Stimulated activated memory B cell treated with anti-CD40 and anti-IgM and Interleukin-4, amounts not matched to agents 10 μg/mL and 1 μg/mL and 100 μg/mL, for 72 hours (primary cell): Measurements from ENCODE around the gene BBS4.
"Not testable (repeated sequence)": the region's sequence is repeated elsewhere in the genome, so short reads cannot be mapped to it uniquely, and the experiment has no call there.

ENCODE experiments used
- ATAC-seq: fragments of 150-1000 bp; cut with Tn5 transposase; 2 replicates; pipeline ENCODE4 v1.10.0; 2021
- H3K27ac Mint-ChIP-seq: one replicate; pipeline ENCODE4 v1.8.0; 2022; ENCODE audit warnings: mild to moderate bottlenecking, mixed read lengths
- H3K27me3 Mint-ChIP-seq: one replicate; pipeline ENCODE4 v1.8.0; 2022; ENCODE audit warnings: mixed read lengths
- H3K36me3 Mint-ChIP-seq: one replicate; pipeline ENCODE4 v1.8.0; 2022; ENCODE audit warnings: mixed read lengths
- H3K4me1 Mint-ChIP-seq: one replicate; pipeline ENCODE4 v1.8.0; 2022; ENCODE audit warnings: mixed read lengths
- H3K4me3 Mint-ChIP-seq: one replicate; pipeline ENCODE4 v1.8.0; 2022; ENCODE audit warnings: mild to moderate bottlenecking, moderate library complexity, mixed read lengths
- H3K9me3 Mint-ChIP-seq: one replicate; pipeline ENCODE4 v1.8.0; 2022; ENCODE audit warnings: mixed read lengths

BBS4 gene

DNA sequence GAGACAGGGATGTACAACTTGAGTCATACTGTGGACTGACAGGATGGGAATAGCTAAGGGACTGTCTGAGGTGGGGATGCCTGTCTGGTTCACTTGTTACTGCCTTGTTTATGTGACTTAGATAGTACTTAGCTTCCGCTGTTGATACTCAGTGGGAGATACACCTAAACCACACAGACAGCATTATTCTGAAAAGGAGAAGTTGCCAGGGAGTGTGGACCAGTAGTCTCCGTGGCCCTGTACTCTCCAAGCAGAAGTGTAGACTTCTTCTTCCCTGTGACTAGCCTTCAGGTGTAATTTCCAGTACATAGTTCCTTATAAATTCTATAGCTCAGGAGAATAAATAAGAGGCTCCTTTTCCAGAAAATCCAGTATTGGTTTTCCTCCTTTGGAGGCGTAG is 5.1 kb upstream of the BBS4 start:
- Mint-ChIP-seq H3K27ac (no peak overlapping the region), H3K4me3 (no peak overlapping the region)
- peak; percentile 49 for ATAC-seq

DNA sequence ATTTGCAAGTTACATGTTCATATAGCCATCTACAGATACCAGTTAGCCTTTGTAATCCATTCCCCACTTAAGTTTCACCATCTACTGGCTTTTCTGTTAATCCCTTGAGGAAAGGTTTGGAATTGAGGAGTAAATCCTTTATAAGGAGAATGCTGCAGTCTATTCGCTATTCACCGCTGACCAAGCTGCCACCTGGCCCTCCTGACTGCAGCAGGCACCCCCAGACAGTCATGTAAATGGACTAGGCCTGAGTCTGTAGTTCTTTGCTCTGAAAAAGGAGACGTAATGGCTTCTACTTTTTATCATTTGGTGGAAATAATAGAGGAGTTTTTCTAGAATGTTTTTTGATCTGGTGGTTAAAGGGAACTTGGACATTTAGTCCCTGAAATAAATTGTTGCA is 3.2 kb upstream of the BBS4 start:
- H3K4me1 Mint-ChIP-seq: peaks cover 12% of the 10 kb centered on the region
- no peak overlapping the region for H3K4me3 Mint-ChIP-seq
- peaks cover 9% of the 10 kb centered on the region for H3K27me3 Mint-ChIP-seq
- ATAC-seq: no peak
- no peaks in the 10 kb centered on the region for H3K9me3 Mint-ChIP-seq
- H3K36me3 Mint-ChIP-seq: no peaks in the 10 kb centered on the region
- no peak overlapping the region for H3K27ac Mint-ChIP-seq

More for the DNA sequence above, 5.1 kb upstream of the BBS4 start:
- H3K9me3 Mint-ChIP-seq: no peaks in the 10 kb centered on the region
- peaks cover 19% of the 10 kb centered on the region for H3K27me3 Mint-ChIP-seq
- peaks cover 7% of the 10 kb centered on the region for H3K4me1 Mint-ChIP-seq
- H3K36me3 Mint-ChIP-seq: no peaks in the 10 kb centered on the region

DNA sequence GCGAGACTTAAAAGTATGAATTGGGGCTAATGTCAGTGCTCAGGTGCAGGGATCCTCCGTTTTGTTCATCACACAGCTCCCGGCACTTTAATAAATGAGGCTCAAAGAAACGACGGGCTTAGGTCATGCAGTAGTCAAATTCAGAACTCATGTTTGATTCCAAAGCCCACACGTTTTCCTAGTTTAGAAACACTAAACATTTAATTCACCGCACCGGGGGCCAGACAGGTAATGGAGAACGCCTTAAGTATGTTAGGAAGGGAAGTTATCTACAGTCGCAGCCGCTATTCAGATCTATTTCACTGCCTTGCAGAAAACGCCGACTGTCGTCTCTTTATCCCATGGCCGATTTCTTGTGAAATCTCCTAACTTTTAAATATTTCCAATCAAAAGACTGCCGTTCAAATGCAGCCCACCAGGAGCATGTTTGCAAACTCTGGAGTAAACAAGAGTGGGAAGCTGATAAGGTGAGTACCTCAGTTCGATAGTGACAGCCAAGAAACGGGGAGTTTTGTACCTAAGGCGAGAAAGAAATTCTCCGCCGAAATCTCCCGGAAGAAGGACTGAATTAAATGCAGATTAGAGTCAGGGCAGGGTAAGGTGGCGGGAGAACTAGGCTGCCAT is 594 bp upstream of the BBS4 start:
- Mint-ChIP-seq H3K4me3 (peak overlapping the region; percentile 91), H3K9me3 (no peaks in the 10 kb centered on the region), H3K36me3 (no peaks in the 10 kb centered on the region), H3K27ac (peak overlapping the region; percentile 93), H3K4me1 (peaks cover 12% of the 10 kb centered on the region), H3K27me3 (no peaks in the 10 kb centered on the region)
- no peak for ATAC-seq

DNA sequence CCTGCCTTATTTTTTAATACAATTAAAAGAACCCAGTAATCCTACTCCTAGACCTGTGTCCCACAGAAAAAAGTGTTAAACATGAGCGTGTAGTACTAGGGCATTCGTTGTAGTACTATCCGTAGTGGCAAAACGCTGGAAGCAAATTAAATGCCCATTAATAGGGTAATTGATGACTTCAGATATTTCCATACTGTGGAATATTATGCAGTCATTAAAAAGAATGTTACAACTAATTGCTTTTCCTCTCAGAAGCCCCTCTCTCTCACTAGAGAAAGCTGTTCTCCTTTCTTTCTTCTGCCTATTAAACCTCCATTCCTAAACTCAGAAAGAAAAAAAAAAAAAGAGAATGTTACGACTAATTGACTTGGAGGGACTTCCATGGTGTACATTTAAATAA is 2.7 kb downstream of the BBS4 start:
- no peak overlapping the region for H3K27ac Mint-ChIP-seq

DNA sequence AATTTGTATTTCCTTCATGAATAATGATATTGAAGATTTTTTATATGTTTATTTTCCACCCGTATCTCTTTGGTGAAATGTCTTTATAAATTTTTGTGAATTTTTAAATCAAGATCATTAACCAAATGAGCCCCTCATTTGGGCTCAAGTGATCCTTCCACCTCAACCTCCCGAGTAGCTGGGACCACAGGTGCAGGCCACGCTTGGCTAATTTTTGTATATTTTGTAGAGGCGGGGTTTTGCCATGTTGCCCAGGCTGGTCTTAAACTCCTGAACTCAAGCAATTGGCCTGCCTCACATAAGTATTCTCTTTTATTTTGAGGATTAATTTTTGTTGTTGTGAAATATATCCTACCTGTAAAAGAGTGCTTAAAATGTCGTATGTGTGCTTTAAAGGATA is 4.9 kb downstream of the BBS4 start:
- H3K4me1 Mint-ChIP-seq: peaks cover 17% of the 10 kb centered on the region
- no peaks in the 10 kb centered on the region for H3K27me3 Mint-ChIP-seq
- ATAC-seq: no peak
- no peak overlapping the region for H3K27ac Mint-ChIP-seq
- H3K36me3 Mint-ChIP-seq: peaks cover 5% of the 10 kb centered on the region
- H3K4me3 Mint-ChIP-seq: no peak overlapping the region
- H3K9me3 Mint-ChIP-seq: no peaks in the 10 kb centered on the region

More for the DNA sequence above, 2.7 kb downstream of the BBS4 start:
- Mint-ChIP-seq H3K9me3 (no peaks in the 10 kb centered on the region), H3K4me1 (peaks cover 12% of the 10 kb centered on the region), H3K4me3 (no peak overlapping the region), H3K27me3 (no peaks in the 10 kb centered on the region), H3K36me3 (no peaks in the 10 kb centered on the region)
- no peak for ATAC-seq

GRCh38 chr15:72698938-72699337 is 12.9 kb downstream of the BBS4 start:
- Mint-ChIP-seq H3K4me3 (no peak overlapping the region), H3K27ac (no peak overlapping the region), H3K27me3 (no peaks in the 10 kb centered on the region), H3K36me3 (peaks cover 12% of the 10 kb centered on the region), H3K4me1 (peaks cover 9% of the 10 kb centered on the region), H3K9me3 (no peaks in the 10 kb centered on the region)
- ATAC-seq: no peak

DNA sequence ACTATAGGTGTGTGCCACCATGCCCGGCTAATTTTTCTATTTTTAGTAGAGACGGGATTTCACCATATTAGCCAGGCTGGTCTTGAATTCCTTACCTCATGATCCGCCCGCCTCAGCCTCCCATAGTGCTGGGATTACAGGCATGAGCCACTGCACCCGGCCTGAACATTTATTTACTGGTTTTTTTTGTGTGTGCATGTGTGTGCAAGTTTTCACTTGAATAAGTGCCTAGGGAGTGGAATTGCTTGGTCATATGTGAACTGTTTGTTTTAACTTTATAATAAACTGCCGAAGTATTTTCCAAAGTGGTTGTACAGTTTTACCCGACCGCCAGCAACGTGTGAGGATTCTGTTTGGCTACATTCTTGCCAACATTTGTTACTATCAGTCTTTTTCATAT is 14.1 kb downstream of the BBS4 start:
- Mint-ChIP-seq H3K9me3 (no peaks in the 10 kb centered on the region), H3K4me3 (no peak overlapping the region), H3K27ac (no peak overlapping the region), H3K4me1 (peaks cover 4% of the 10 kb centered on the region), H3K36me3 (peaks cover 12% of the 10 kb centered on the region), H3K27me3 (no peaks in the 10 kb centered on the region)
- no peak for ATAC-seq

GRCh38 chr15:72706266-72706665 is 20.3 kb downstream of the BBS4 start:
- Mint-ChIP-seq H3K9me3 (no peaks in the 10 kb centered on the region), H3K27ac (no peak overlapping the region), H3K4me3 (no peak overlapping the region), H3K27me3 (no peaks in the 10 kb centered on the region), H3K36me3 (peaks cover 14% of the 10 kb centered on the region), H3K4me1 (no peaks in the 10 kb centered on the region)
- no peak for ATAC-seq

DNA sequence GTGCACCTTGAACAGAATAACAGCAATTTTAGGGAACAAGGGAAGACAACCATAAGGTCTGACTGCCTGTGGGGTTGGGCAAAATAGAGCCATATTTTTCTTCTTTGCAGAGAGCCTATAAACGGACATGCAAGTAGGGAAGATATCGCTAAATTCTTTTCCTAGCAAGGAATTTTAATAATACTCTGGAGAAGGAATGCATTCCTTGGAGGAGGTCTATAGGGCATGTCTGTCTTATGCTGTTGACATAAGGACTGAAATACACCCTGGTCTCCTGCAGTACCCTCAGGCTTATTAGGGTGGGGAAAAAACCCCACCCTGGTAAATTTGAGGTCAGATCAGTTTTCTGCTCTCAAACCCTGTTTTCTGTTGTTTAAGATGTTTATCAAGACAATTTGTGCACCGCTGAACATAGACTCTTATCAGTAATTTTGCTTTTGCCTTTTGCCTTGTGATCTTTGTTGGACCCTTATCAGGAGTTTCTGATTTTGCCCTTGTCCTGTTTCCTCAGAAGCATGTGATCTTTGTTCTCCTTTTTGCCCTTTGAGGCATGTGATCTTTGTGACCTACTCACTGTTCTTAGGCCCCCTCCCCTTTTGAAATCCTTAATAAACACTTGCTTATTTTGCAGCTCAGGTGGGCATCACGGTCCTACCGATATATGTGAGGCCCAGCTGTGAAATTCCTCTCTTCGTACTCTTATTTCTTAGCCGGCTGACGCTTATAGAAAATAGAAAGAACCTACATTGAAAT is 22.7 kb downstream of the BBS4 start:
- H3K27me3 Mint-ChIP-seq, H3K4me3 Mint-ChIP-seq, H3K9me3 Mint-ChIP-seq, ATAC-seq, H3K4me1 Mint-ChIP-seq, H3K27ac Mint-ChIP-seq: not testable (repeated sequence)
- peaks cover 20% of the 10 kb centered on the region for H3K36me3 Mint-ChIP-seq

GRCh38 chr15:72722071-72722696 is 36.2 kb downstream of the BBS4 start:
- H3K4me3 Mint-ChIP-seq: no peak overlapping the region
- H3K4me1 Mint-ChIP-seq: no peaks in the 10 kb centered on the region
- no peaks in the 10 kb centered on the region for H3K27me3 Mint-ChIP-seq
- no peaks in the 10 kb centered on the region for H3K9me3 Mint-ChIP-seq
- no peak overlapping the region for H3K27ac Mint-ChIP-seq
- no peak for ATAC-seq
- peaks cover 27% of the 10 kb centered on the region for H3K36me3 Mint-ChIP-seq

- ATAC-seq: no peak
- Mint-ChIP-seq H3K36me3 (peaks cover 10% of the 10 kb centered on the region), H3K4me3 (no peak overlapping the region), H3K9me3 (no peaks in the 10 kb centered on the region), H3K27ac (no peak overlapping the region), H3K4me1 (no peaks in the 10 kb centered on the region), H3K27me3 (no peaks in the 10 kb centered on the region)
Observed at GRCh38 chr15:72724028-72724427, 38.0 kb downstream of the BBS4 start.

DNA sequence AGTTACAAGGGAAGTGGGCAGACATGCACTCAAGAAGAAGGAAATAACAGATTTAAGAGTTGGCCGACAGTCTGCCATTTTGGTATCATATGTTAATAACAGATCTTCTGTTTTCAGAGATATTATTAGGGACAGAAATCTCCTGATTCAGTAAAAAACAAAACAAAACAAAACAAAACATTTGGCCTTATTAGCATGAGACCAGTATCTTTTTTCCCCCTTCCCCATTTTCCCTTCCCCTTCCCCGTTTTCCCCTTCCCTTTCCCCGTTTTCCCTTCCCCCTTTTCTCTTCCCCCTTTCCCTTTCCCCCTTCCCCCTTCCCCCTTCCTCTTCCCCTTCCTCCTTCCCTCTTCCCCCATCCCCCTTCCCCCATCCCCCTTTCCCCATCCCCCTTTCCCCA is 39.4 kb downstream of the BBS4 start:
- Mint-ChIP-seq H3K4me3 (no peak overlapping the region), H3K9me3 (no peaks in the 10 kb centered on the region), H3K36me3 (peaks cover 6% of the 10 kb centered on the region), H3K27ac (no peak overlapping the region), H3K27me3 (no peaks in the 10 kb centered on the region), H3K4me1 (no peaks in the 10 kb centered on the region)
- no peak for ATAC-seq

DNA sequence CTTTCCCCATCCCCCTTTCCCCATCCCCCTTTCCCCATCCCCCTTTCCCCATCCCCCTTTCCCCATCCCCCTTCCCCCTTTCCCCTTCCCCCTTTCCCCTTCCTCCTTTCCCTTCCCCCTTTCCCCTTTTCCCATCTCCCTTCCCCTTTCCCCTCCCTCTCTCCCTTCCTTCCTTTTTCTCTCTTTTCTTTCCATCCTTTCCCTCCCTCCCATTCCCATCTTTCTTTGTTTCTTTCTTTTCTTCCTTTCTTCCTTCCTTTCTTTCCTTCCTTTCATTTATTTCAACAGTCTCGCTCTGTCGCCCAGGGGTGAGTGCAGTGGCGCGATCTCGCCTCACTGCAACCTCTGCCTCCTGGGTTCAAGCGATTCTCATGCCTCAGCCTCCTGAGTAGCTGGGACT is 39.8 kb downstream of the BBS4 start:
- H3K27me3 Mint-ChIP-seq, H3K27ac Mint-ChIP-seq, H3K36me3 Mint-ChIP-seq: not testable (repeated sequence)

GRCh38 chr15:72727154-72727553 is 41.1 kb downstream of the BBS4 start:
- H3K27me3 Mint-ChIP-seq: no peaks in the 10 kb centered on the region
- H3K27ac Mint-ChIP-seq: no peak overlapping the region
- peaks cover 13% of the 10 kb centered on the region for H3K36me3 Mint-ChIP-seq
- H3K9me3 Mint-ChIP-seq: no peaks in the 10 kb centered on the region
- H3K4me3 Mint-ChIP-seq: no peak overlapping the region
- no peak for ATAC-seq
- no peaks in the 10 kb centered on the region for H3K4me1 Mint-ChIP-seq

More for the DNA sequence above, 39.8 kb downstream of the BBS4 start:
- H3K9me3 Mint-ChIP-seq, H3K4me3 Mint-ChIP-seq, H3K4me1 Mint-ChIP-seq, ATAC-seq: not testable (repeated sequence)

DNA sequence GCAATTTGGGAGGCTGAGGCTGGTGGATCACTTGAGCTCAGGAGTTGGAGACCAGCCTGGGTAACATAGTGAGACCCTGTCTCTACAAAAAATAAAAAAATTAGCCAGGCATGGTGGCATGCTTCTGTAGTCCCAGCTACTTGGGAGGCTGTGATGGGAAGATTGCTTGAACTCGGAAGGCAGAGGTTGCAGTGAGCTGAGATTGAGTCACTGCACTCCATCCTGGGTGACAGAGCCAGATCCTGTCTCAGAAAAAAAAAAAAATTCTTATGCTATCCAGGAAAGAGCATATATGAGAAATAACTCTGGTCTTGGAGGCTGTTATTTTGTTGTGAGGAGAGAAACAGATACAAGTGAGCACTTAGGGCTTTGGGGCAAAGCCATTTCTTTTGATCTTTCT is 42.2 kb downstream of the BBS4 start:
- not testable (repeated sequence) for H3K4me3 Mint-ChIP-seq

DNA sequence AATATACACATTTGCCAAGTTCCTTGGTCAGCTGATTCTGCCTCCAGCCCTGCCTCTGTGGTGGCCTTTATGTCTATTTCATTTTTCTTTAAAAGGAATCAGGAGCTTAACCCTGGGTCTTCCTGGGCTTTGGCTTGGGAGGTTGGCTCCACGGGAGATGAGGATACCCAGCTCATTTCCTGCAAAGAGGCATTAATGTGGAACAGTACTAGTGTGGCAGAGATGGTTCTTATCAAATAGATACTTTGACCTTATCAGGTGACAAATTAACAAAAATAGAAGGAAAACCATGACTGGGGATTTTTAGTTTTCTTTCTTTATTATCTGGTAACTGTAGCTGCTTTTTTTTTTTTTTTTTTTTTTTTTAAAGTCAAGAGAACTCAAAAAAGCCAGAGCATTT is 42.8 kb downstream of the BBS4 start:
- Mint-ChIP-seq H3K9me3 (no peaks in the 10 kb centered on the region), H3K27me3 (no peaks in the 10 kb centered on the region), H3K4me1 (no peaks in the 10 kb centered on the region), H3K27ac (no peak overlapping the region), H3K4me3 (no peak overlapping the region), H3K36me3 (peaks cover 26% of the 10 kb centered on the region)
- ATAC-seq: no peak

More for the DNA sequence above, 42.2 kb downstream of the BBS4 start:
- not testable (repeated sequence) for ATAC-seq, H3K27ac Mint-ChIP-seq, H3K4me1 Mint-ChIP-seq, H3K27me3 Mint-ChIP-seq, H3K9me3 Mint-ChIP-seq
- peaks cover 23% of the 10 kb centered on the region for H3K36me3 Mint-ChIP-seq
